Measurements from ENCODE around the gene GREB1. TPM values are rescaled to one million over a fixed set of nuclear protein-coding genes. Genes with fewer than 3 reads are reported as not detected.
"Not testable (repeated sequence)": the region's sequence is repeated elsewhere in the genome, so short reads cannot be mapped to it uniquely, and the experiment has no call there.

Gene GREB1
- total RNA-seq, 1 donor from 2014 or later: 2.7 TPM

DNA sequence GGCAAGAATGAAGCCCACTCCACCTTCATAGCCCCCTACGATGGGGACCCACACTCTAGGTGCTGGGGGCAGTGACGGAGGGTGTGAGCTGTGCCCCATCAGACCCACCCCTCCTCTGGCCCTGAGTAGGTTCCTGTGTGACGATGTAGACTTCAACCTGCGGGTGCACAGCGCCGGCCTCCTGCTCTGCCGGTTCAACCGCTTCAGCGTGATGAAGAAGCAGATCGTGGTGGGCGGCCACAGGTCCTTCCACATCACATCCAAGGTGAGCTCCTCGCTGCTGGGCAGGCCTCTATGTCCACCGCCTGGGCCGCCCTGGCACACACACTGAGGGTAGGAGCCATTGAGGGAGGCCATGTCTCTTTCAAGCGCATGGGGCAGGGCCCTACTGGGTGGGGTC lies 101.3 kb downstream of the GREB1 start:
- DNase-seq: no peak

DNA sequence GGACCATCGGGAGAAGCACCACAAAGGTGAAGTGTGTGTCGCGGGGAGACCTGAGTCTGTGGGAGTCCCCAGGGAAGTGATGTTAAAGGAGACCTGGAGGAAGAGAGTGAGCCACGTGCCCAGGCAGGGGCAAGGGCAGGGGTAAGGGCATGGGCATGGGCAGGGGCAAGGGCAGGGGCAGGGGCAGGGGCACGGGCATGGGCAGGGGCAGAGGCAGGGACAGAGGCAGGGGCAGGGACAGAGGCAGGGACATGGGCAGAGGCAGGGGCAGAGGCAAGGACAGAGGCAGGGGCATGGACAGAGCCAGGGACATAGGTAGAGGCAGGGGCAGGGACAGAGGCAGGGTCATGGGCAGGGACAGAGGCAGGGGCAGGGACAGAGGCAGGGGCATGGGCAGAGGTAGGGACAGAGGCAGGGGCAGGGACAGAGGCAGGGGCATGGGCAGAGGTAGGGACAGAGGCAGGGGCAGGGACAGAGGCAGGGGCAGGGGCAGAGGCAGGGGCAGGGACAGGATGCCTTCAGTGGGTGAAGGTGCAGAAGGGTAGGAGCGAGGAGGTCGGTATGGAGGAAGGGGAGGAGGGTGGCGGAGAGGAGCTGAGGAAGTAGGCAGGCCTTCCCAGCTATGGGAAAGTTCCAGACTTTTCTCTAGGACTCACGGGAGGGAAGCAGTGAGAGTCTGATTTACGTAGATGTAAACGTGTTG lies 102.9 kb downstream of the GREB1 start:
- no peak for DNase-seq

DNA sequence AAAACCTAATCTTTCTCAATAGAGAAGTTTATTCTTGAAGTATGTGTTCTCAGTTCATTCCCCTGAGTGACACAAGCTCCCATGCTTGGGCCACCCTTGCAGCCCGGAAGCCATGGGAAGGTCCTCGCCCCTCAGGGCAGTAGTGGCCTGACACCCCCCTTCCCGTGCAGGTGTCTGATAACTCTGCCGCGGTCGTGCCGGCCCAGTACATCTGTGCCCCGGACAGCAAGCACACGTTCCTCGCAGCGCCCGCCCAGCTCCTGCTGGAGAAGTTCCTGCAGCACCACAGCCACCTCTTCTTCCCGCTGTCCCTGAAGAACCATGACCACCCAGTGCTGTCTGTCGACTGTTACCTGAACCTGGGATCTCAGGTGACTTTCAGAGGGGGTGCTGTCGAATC lies 103.7 kb downstream of the GREB1 start:
- DNase-seq: no peak

DNA sequence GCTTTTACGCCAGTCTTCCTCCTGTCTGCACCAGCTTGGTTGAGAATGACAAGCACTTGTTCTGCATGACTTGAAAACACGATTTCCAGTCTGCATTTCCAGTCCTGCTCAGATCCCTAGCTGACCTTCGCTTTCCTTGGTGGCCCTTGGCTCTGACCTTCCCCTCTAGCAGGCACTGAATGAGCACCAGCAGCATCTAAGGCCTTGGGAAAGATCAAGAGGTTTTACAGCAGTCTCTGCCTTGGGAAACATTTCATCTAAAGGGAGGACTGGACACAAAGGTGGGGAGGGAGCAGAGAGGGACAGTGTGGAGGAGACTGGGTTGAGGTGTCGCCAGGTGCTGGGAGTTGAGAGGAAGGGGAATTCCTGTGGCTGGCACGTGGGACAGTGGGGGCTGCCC lies 105.7 kb downstream of the GREB1 start:
- no peak for DNase-seq

DNA sequence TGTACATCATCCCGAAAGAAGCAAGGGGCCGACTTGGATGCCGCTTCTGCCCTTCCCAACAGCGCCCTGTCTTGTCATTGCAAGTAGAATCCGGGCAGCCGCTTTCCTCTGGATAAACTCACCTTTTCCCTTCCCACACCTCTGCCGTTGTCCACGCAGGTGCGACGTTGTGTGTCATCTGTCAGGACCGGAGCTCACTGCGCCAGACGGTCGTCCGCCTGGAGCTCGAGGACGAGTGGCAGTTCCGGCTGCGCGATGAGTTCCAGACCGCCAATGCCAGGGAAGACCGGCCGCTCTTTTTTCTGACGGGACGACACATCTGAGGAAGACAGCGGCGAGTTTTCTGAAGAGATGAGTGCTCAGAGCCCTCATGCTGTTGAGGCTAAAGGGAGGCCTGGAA lies 106.3 kb downstream of the GREB1 start:
- DNase-seq: no peak

DNA sequence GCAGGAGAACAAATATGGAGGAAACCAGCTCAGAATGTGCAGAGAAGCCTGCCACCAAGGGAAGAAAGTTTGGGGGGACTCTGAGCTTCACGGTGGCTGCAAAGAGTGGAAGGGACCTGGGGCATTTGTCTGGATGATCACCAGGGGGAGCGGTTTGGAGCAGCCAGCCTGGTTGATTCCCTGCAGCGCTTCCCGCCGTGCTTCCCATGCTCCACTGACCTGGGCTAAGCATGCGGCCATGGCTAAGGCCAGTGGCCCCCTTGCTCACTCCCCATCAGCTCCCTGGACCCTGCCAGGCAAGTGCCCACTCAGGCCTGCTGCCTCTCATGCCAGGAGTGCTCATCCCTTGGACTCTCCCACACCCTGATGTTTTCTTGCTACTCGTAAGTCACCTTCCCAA lies 109.1 kb downstream of the GREB1 start:
- DNase-seq: no peak

DNA sequence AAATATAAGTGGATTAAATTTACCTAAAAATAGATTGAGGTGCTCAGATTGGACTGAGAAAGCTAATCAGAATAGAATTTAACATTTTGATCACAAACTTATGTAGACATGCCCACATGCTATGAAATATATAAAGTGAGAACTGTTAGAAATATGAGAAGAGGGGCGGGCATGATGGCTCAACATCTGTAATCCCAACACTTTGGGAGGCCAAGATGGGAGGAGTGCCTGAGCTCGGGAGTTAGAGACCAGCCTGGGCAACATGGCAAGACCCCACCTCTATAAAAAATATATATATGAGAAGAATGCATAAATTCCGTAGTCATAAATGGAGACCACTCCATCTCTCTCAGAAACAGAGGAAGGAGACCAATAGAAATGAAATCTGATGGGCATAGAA lies 110.4 kb downstream of the GREB1 start:
- DNase-seq: no peak

DNA sequence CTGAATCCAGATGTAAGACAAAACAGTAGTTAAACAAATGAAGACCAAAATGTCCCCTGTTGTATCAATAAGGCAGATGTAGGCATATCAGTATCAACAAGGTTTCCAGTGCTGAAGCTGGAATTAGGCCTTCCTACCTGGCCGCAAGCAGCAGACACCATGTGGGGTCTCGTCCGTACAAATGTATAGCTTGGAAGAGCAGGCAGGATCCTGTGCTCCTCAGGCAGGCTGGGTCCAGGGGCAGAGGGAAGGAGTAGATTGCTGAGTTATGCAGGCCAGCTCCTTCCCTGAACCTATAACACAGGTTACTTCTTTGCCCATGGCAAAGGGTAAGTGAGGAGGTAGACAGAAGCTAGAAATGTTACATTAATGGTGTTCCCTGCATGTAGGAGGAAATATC lies 112.7 kb downstream of the GREB1 start:
- DNase-seq: no peak

DNA sequence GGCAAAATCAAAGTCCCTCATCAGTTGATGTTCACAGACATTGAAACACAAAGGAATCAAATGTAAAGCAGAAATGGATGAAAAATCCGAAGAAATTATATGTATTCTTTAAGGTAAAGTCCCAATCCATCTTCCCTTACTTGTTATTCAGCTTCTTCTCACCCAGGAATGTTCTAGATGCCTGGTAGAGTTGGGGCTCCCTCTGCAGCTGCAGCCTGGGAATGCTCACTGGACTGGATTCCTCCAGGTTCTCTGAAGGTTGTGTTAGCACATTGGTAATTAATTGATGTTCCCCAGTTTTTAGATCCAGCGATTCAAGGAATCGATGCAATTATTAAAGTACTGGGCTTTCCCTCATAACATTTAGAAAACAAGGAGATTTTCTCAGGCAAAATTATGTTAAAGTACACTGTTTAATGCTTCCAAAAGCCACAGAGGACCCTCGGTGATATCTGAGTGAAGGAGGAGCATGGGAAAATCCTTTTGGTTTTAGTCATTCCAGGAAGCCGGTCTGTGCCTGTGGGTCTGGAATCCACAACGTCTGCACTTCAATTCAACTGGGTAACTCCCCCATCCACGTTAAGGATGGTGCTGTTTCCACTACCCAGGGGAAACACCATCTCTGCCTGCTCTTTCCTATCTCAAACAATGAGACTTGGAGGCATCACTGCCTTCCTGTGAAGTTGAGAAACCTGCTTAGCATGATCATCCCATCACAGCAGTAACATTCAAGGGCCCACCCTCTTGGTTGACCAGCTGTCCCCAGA lies 114.2 kb downstream of the GREB1 start:
- no peak for DNase-seq

DNA sequence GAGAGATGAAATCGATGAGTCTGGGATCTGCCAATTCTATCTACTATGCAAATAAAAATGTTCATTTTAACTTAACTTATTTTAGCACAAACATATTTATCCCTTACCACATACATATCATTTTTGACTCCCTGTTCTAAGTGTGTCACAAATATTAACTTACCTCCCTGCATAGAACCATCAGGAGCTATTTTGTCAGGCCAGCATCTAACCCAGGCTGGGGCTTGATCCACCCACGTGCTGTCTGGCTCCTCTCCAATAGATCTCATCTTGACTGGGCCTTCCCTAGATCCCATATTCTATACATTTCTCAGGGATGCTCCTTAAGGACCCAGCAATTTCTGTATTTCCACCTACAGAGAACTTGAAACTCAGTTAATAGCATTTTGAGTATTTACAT lies 115.2 kb downstream of the GREB1 start:
- DNase-seq: no peak

DNA sequence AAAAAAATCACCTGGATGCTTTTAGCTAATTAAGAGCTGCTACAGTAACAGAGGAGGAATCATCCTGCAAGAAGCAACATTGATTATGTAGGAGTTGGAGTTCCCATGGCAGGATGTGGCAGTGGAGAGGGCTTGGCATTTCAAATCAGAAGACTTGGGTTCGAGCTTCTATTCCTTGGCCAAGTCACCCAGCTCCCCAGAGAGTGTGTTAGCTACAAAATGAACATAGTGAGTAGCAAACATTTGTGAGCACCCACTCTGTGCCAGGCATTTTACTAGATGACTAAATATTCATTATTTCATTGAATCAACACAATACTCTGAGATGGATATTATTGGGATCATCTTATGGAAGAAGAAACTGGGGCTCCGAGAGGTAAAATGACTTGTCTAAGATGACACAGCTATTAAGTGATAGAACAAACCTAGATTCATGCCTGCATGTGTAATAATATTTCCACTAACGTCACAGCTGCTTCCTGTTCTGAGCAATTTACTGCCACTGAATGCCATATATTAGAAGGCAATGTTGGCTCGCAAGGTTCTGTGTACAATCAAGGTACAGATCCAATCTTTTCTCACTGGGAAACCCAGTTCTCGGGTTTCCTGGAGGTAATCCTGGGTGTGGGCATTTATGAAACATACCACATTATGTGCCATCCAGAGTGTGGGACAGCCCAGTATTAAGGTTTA lies 118.2 kb downstream of the GREB1 start:
- DNase-seq: no peak

DNA sequence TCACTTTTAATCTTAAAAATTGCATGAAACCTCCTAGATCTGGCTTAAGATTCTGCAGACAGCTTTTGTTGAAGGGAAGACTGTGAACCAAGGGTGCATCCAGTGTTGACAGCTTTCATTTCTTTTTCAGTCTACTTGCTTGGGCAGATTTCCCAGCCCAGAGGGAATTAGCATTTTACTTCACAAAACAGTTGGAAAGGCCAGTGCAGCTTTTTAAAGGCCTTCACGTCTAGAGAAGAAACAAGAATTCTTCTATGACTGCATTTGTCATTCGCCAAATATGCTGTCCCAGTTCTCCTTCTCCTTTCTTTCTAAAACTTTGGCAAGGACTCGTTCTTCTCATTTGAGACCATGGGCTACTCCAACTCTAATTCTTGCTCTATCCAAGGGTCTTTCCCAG lies 118.7 kb downstream of the GREB1 start:
- no peak for DNase-seq

DNA sequence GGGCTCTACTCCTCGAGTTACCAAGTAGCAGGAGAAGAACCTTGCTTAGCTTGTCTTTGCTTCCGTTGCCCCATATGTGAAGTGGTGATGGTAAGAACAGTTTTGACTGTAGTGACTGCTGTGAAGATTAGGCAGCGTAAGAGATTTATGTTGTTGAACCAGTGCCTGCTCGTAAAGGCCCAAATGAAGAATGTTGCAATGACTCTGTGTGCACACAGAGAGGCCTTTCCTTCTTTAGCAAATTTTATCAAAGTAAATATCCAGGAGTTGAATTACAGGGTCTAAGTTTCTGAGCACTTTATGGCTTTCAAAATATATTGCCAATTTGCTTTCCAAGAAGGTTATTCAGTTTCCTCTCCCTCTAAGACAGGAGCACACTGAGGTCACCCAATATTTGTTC lies 121.7 kb downstream of the GREB1 start:
- DNase-seq: no peak

DNA sequence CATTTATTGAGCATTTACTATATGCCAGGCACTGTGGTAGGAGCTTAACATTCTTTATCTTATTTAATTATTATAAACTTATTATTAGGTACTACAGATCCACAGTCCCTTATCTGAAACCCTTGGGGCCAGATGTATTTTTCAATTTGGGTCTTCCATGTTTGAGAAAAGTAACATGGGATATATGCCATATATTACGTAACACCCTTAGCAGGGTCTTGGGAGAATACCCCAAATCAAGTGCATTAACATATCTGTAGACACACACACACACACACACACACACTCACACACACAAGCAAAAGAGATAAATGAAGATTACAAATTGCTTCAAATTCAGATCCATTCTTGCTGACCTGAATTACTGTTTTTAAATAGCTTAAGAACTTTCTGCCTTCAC lies 122.4 kb downstream of the GREB1 start:
- no peak for DNase-seq

DNA sequence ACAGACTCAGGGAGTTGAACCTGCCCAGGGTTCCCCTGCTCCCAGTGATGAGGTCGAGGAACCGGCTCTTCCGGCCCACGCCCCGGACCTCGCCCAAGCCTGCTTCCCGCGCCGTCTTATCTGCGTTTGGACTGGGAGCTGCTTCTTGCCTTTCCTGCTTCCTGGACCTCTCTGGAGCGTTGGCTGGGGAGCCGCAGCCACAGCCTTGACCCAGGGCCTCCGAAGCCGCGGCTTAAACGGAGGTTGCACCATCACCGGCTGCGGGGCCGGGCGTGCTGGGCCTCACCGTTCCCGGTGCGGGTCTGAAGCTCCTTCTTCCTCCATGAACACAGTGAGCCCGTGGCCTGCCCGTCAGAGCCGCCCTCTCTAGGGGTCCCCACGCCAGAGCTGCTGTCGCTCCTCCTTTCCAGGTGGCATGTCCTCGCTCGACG lies 122.8 kb downstream of the GREB1 start:
- no peak for DNase-seq

DNA sequence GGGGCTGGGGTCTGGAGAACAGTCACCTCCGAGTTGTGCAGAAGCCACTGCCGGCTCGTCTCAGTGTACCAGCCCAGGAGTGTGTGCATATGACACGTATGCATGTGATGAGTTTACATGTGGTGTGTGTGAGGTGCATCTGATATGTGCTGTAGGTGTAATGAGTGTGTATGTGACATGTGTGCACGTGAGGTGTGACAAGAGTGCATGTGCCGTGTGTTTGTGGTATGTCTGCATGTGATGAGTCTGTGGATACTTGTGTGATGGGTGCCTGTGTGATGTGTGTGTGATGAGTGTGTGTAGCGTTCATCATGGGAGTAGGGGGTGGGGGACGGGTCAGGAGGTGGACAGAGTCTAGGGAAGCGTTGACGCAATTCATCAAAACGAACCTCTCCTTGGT lies 123.3 kb downstream of the GREB1 start:
- no peak for DNase-seq

DNA sequence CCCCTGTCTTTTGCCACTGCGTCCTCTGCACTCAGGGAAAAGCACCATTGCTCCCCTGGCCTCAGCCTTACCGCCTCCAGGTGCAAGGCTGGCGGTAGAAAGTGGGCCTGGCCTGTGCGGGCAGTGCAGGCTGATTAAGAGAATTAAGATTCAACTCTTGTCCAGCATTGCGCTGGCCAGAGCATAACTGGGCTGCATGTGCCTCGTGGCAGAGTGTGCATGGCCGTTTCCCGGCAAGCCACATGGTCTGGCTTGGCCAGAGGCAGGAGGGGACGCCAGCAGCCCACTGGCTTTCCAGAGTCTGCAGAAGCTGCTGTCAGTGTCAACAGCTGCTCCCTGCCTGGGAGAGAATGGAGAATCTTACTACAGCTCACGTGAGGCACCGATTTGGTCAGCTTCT lies 123.8 kb downstream of the GREB1 start:
- DNase-seq: no peak

DNA sequence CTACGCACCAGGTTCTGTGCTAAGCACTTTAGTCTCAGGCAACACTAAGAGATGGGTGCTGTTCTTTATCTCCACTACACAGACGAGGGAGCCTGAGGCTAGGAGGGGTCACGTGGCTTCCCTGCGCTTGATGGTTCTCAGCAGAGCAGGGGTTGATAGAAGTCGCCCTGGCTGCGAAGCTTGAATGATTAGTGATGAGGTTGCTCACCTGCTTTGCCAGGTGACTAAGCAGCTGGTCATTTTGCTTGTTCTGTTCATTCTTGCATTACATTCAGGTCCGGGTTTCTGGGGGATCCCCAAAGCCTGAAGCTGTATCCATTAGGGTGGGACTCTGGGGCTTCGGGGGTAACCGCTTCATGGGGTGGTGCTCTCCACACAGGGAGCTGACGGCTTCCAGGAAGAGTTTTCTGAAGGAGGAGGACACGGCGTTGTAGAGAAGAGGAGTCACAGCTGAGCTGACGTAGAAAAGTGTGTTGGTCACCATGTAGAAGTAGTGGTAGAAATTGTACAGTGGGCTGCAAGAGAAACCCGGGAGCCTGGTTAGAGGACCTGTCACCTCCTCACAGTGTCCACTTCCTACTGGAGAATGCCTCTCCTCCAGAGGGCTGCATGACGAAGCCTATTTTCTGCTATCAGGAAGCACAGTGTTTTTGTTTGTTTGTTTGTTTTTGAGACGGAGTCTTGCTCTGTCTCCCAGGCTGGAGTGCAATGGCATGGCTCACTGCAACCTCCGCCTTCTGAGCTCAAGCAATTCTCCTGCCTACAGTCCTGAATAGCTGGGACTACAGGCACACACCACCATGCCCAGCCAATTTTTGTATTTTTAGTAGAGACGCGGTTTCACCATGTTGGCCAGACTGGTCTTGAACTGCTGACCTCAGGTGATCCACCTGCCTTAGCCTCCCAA lies 124.6 kb downstream of the GREB1 start:
- no peak for DNase-seq

DNA sequence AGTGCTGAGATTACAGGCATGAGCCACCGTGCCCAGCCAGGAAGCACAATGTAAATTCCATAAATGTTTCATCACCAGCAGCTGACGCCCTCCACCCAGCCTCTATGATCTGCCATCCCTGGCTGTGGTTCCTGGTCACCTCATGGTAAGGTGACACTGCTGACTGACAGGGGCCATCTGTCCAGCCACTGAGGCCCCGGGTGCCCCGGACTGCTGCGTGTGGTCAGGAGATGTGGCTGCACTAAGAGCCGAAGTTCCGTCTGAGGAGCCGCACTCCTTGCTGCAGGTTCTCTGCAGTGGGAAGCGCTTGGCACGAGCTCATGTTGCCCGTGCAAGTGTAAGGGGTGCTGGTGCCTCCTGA lies 125.2 kb downstream of the GREB1 start:
- no peak for DNase-seq

DNA sequence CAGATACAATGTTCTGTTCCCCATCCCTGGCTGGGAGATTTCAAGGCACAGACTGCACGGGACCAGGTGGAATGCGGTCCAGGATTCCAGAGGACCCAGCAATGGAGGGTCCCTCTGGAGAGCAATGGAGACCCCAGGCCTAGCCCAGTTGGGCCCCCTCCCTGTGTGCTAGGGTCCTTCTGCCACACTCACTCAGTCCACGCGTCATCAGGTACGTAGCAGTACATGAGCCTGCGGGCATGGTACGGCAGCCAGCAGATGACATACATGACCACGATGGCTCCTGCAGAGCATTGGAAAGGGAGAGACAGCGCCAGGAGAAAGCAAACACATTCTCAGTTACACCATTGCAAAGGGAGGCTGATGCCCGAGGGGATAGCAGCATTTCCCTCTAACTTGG lies 126.0 kb downstream of the GREB1 start:
- no peak for DNase-seq

DNA sequence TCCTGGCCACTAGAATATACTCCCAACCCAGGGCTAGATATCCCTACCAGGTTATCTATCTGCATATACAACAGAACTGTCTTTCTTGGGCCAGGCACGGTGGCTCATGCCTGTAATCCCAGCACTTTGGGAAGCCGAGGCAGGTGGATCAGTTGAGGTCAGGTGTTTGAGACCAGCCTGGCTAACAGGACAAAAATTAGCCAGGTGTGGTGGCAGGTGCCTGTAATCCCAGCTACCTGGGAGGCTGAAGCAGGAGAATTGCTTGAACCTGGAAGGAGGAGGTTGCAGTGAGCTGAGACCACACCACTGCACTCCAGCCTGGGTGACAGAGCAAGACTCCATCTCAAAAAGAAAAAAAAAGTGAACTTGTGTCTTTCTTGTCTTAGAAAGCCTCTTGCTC lies 126.6 kb downstream of the GREB1 start:
- DNase-seq: not testable (repeated sequence)

DNA sequence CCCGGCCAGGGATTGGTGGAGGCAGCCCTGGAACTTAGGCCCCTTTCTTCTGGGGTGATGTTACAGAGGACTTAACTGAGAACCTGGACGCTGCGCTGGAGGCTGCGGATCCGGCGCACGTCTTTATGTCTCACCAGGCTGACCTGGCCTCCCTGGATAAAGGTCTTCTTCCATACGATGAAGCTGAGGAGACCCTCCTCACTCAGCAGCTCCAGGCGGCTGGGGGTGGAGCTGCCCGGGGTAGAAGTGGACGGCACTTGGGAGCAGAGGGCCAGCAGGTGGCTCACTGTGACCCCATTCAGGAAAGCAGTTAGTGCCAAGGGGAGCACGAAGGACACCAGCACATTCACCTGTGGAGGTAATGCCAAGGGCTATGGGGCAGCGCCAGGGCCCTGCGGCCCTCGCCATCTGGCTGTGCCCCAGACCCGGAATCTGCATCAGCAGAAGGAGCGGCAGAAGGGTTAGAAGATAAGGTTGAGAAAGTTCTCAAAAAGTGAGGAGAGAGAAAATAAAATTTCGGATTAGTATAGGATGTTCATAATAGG lies 128.1 kb downstream of the GREB1 start:
- DNase-seq: no peak

Measured in skin of body (tissue), 2 donors.